Urinary bladder (tissue), 4 donors: ENCODE measurements around the gene KMT2B. TPM values are rescaled to one million over a fixed set of nuclear protein-coding genes. Genes with fewer than 3 reads are reported as not detected.

Source experiments
- DNase-seq: peaks from one replicate; pipeline ENCODE4 v3.0.0-alpha.2; 2015; ENCODE audit errors: extremely low spot score
- H3K27ac ChIP-seq: one replicate; pipeline ENCODE4 v1.5.1; 2013; ENCODE audit warnings: low read depth, mild to moderate bottlenecking, moderate library complexity
- H3K36me3 ChIP-seq: one replicate; pipeline ENCODE4 v1.6.1; 2013; ENCODE audit warnings: mild to moderate bottlenecking, moderate library complexity; ENCODE audit not compliant: insufficient read depth
- H3K4me1 ChIP-seq: one replicate; pipeline ENCODE4 v1.6.1; 2013; ENCODE audit warnings: mild to moderate bottlenecking, moderate library complexity; ENCODE audit not compliant: insufficient read depth
- H3K4me3 ChIP-seq: one replicate; pipeline ENCODE4 v1.5.1; 2013; ENCODE audit warnings: low read depth, low read length
- WGBS: extraction: QIAGEN DNeasy Blood & Tissue Kit; methylation state at CpG from one replicate; pipeline ENCODE4 v1.1.7; 2013; 5-methylcytosine and 5-hydroxymethylcytosine counted together
- polyA plus RNA-seq: library from polyadenylated mRNA; stranded (reverse); fragments of 200-250 nt; gene quantifications from one replicate; pipeline ENCODE4 v1.2.3, GENCODE V29; 2013
- total RNA-seq: library from RNA; depleted of rRNA; stranded (reverse); fragments of >200 nt; gene quantifications from one replicate; pipeline ENCODE4 v1.2.3, GENCODE V29; 2014
- donor health status: healthy with polysubstance abuse.
- donor health status: healthy.

Gene KMT2B
- total and polyA plus RNA-seq, 2 donors: 7.1 to 25.9 TPM

DNA sequence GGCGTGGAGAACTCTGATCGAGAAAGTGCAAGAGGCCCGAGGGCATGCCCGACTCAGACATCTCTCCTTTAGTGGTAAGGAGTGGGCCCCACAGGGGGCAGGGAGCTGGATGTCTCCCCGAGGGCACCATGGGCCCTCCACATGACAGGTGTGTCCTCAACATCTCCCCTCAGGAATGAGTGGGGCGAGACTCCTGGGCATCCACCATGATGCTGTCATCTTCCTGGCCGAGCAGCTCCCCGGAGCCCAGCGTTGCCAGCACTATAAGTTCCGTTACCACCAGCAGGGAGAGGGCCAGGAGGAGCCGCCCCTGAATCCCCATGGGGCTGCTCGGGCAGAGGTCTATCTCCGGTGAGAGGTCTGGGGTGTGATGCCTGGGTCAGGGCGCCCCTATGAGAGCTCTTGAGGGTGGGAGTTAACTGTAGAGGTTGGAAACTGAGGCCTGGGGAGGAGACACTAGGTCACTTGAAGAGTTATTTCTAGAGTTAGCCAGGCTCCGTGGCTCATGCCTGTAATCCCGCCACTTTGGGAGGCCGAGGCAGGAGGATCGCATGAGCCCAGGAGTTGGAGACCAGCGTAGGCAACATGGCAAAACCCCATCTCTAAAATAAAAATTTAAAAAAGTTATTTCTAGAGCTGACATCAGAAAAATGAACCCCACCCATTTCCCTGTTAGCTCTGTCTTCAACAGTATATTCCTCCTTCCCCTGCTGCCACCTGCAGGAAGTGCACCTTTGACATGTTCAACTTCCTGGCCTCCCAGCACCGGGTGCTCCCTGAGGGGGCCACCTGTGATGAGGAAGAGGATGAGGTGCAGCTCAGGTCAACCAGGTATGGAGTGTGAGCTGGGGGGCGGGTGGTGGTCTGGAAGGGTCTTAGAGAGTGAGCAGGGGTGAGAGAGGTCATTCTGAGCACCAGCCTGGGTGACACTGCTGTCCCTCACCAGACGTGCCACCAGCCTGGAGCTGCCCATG, 19.4 kb downstream of the KMT2B start:
- no peak for DNase-seq
- 85% methylated on average over 22 of the region's 22 CpGs for WGBS
- Histone ChIP-seq H3K4me1 (no peaks in the 10 kb centered on the region), H3K4me3 (no peak overlapping the region), H3K27ac (no peak overlapping the region), H3K36me3 (peaks cover 6% of the 10 kb centered on the region)

GRCh38 chr19:35738021-35738886, 20.5 kb downstream of the KMT2B start:
- WGBS: 92% methylated on average over 37 of the region's 37 CpGs
- Histone ChIP-seq H3K4me3 (no peak overlapping the region), H3K27ac (no peak overlapping the region), H3K36me3 (peaks cover 5% of the 10 kb centered on the region), H3K4me1 (no peaks in the 10 kb centered on the region)
- DNase-seq: no peak

DNA sequence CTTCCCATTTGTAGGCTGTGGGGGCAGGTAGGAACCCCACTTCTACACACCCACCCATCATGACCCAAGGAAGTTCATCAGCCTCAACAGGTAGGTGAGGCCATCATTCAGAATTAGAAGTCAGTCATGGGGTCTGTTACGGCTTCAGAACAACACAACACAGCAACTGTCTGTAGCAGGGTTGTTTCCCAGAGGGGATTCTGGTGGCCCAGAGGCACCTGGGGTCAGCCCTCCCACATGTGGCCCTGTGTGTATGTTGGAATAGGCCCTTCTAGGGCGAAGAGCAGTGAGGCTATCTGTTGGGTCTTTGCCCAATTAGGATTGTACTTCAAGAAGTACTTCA, 21.1 kb downstream of the KMT2B start:
- H3K36me3 ChIP-seq: peaks cover 5% of the 10 kb centered on the region
- 88% methylated on average over 2 of the region's 2 CpGs for WGBS
- no peak for DNase-seq
- H3K27ac ChIP-seq: no peak overlapping the region
- H3K4me1 ChIP-seq: no peaks in the 10 kb centered on the region
- H3K4me3 ChIP-seq: no peak overlapping the region

GRCh38 chr19:35739275-35740107, 21.7 kb downstream of the KMT2B start:
- no peaks in the 10 kb centered on the region for H3K4me1 ChIP-seq
- WGBS: 69% methylated on average over 29 of the region's 29 CpGs
- H3K27ac ChIP-seq: no peak overlapping the region
- H3K36me3 ChIP-seq: peaks cover 5% of the 10 kb centered on the region
- no peak for DNase-seq
- H3K4me3 ChIP-seq: peak overlapping the region; percentile 45

- no peak for DNase-seq
- H3K36me3 ChIP-seq: peaks cover 5% of the 10 kb centered on the region
These were observed 22.3 kb downstream of the KMT2B start for GRCh38 chr19:35740108-35740422.

GRCh38 chr19:35740423-35741202, 22.8 kb downstream of the KMT2B start:
- peak overlapping the region; percentile 45 for H3K4me3 ChIP-seq
- peak overlapping the region; percentile 70 for H3K27ac ChIP-seq
- peak; percentile 95 for DNase-seq
- under 1% methylated on average over 63 of the region's 63 CpGs for WGBS
- H3K4me1 ChIP-seq: no peaks in the 10 kb centered on the region
- peaks cover 5% of the 10 kb centered on the region for H3K36me3 ChIP-seq

More at GRCh38 chr19:35740108-35740422, 22.3 kb downstream of the KMT2B start:
- Histone ChIP-seq H3K27ac (peak overlapping the region; percentile 70), H3K4me3 (peak overlapping the region; percentile 45), H3K4me1 (no peaks in the 10 kb centered on the region)
- WGBS: 3% methylated on average over 16 of the region's 16 CpGs

GRCh38 chr19:35741203-35741515, 23.4 kb downstream of the KMT2B start:
- no peak for DNase-seq
- H3K4me3 ChIP-seq: peak overlapping the region; percentile 41
- no peak overlapping the region for H3K27ac ChIP-seq
- WGBS: 4% methylated on average over 12 of the region's 12 CpGs
- no peaks in the 10 kb centered on the region for H3K4me1 ChIP-seq
- H3K36me3 ChIP-seq: peaks cover 5% of the 10 kb centered on the region

DNA sequence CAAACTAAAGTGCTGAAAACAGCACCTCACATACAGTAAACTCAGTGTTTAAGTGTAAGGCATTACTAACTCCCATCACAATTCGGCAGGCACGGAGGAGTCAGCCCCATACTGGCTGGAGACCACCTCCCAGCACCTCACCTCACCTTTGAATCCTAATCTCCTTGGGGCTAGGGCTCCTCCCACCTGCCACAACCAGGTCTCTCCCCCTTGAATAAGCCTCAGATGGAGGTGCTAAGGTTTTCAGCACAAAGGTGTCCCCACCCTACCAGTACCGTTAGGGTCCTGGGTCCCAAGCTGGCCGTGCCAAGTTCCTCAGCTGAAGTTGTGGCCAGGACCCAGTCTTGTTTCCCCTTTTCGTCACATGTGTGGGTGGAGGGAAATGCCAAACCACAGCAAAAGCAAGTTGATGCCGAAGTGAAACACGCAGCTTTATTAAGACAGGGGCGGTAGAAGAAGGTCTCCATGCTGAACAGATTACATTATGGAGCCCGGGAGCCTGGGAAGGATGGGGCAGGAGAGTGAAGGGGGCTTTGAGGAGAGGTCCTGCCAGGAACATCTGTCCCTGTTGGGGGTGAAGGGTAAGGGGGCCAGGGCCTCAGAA, 24.4 kb downstream of the KMT2B start, which contains the start of gene IGFLR1:
TSS of gene IGFLR1 (minus strand) at position 332 of the 604 bp plus-strand sequence. CDS start 1,272 bp downstream, outside the sequence.
- Histone ChIP-seq H3K36me3 (peaks cover 2% of the 10 kb centered on the region), H3K4me3 (no peak within 1 kb of the TSS), H3K4me1 (no peaks in the 10 kb centered on the region), H3K27ac (peak within 1 kb of the TSS; percentile 45)
- 70% methylated on average over 9 of the region's 9 CpGs for WGBS
- no peak for DNase-seq

- no peak for DNase-seq
- 87% methylated on average over 19 of the region's 19 CpGs for WGBS
- H3K4me1 ChIP-seq: no peaks in the 10 kb centered on the region
- no peaks in the 10 kb centered on the region for H3K36me3 ChIP-seq
- no peak overlapping the region for H3K4me3 ChIP-seq
- no peak overlapping the region for H3K27ac ChIP-seq
These were observed 26.0 kb downstream of the KMT2B start for GRCh38 chr19:35743640-35744429.

DNA sequence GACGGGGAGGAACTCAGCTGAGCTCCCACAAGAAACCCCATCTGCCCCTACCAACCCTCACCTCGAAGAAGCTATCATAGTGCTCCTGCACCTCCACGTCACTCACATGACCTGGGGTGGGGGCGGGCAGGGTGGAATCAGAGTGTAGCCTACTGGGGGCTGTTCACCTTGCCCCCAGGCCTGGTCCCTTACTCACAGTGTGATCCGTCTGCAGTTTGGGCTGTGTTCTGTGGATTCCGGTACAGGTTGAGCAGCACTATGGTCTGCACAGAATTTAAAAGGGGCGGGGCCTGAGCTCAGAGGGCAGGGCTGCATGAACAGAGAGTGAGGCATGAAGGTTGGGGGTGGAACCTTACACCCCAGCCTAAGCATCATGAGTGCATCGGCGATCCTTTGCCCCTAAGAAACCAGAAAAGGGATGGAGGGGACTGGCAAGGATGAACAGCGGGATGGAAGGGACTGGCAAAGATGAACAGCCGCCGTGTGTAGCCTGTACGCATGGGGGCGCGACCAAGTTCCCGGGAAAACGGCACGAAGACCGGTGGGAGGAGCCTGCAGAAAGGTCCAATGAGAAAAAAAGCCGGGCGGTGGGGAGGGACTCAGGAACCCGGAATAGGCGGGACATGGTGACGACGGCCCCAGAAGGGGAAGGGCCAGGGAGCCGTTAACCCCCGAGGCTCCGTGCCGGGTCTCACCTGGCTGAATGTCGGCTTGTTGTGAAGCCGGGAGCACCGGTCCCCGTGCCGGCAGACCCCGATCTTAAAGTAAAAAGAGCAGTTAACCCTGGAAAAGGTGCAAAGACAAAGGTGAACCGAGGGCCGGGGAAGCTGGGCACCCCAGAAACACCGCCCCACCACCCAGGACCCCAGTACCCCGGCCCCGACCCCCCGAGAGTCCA, 26.9 kb downstream of the KMT2B start:
- 7% methylated on average over 41 of the region's 41 CpGs for WGBS
- Histone ChIP-seq H3K4me3 (peak overlapping the region; percentile 59), H3K36me3 (no peaks in the 10 kb centered on the region), H3K27ac (peak overlapping the region; percentile 92), H3K4me1 (no peaks in the 10 kb centered on the region)
- peak; percentile 95 for DNase-seq
